ENCODE results near the gene CD4. TPM values are rescaled to one million over a fixed set of nuclear protein-coding genes. Genes with fewer than 3 reads are reported as not detected.
"Not testable (repeated sequence)": the region's sequence is repeated elsewhere in the genome, so short reads cannot be mapped to it uniquely, and the experiment has no call there.

The CD4 gene
- total and polyA plus RNA-seq, 12 donors: 2.4 to 52.8 (median 24.3) TPM

DNA sequence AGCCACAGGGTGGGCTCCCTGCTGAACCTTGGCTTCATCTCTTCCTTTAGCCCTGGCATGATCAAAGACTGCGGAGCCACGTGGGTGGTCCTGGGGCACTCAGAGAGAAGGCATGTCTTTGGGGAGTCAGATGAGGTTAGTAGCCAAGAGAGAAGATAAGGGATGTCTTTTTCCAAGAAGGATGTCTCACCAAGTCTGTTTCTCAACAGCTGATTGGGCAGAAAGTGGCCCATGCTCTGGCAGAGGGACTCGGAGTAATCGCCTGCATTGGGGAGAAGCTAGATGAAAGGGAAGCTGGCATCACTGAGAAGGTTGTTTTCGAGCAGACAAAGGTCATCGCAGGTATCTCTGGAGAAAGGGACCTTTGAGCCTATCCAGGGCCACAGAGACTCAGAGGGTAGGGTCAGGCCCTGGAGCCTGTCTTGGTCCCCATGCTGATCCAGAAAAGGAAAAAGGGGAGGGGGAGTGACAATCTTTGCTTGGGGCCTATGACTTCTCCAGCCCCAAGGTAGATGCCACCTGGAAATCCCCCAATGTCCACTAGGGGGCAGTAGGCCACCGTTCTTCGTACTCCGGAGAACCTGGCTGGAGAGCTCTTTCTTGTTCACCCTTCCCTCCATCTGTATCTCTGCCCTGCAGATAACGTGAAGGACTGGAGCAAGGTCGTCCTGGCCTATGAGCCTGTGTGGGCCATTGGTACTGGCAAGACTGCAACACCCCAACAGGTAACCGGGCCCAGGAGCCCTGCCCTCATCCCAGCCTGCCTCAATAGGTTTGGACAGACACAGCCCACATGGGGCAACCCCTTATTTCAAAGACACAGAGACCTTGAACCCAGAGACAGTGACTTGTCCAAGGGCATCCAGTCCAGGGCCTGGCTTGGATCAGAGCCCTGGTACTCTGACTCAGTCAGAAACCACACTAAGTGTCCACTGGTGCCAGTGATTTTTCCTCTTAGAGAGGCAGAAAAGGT is 80.0 kb downstream of the CD4 start:
- Histone ChIP-seq H3K4me3 (peak overlapping the region in 1 of 4 donors; percentile 93), H3K4me1 (replicated peaks in 1 of 2) (peaks cover 31 to 56% of the 10 kb centered on the region in 2 donors)
- WGBS, 4 donors: 16 to 21% (median 19%) methylated on average over 9 to 12 of the region's 12 CpGs

DNA sequence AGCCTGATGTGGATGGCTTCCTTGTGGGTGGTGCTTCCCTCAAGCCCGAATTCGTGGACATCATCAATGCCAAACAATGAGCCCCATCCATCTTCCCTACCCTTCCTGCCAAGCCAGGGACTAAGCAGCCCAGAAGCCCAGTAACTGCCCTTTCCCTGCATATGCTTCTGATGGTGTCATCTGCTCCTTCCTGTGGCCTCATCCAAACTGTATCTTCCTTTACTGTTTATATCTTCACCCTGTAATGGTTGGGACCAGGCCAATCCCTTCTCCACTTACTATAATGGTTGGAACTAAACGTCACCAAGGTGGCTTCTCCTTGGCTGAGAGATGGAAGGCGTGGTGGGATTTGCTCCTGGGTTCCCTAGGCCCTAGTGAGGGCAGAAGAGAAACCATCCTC is 81.0 kb downstream of the CD4 start:
- intact Hi-C loops (cut with DNase I): loop anchor here in 1 of 2 donors (10.0 kb wide), 1 partner anchor 84 kb away; the partner anchor contains the start of gene PTPN6
- H3K9me3 ChIP-seq (replicated peaks in 1 of 3); DNase-seq; H3K27me3 ChIP-seq; H3K4me3 ChIP-seq: not testable (repeated sequence)
- 42 to 59% (median 48%) methylated on average over 4 of the region's 4 CpGs for WGBS, 4 donors
- Histone ChIP-seq H3K4me1 (replicated peaks in 1 of 2) (peaks cover 31 to 56% of the 10 kb centered on the region in 2 donors), H3K36me3 (replicated peaks in 1 of 2) (peaks cover 0 to 37% of the 10 kb centered on the region in 2 donors), H3K27ac (peak overlapping the region in 4 of 5 donors; percentile 9 to 98 (median 63))

More for the DNA sequence above, 80.0 kb downstream of the CD4 start:
- H3K27me3 ChIP-seq: no peaks in the 10 kb centered on the region
- H3K27ac ChIP-seq: peak overlapping the region; percentile 9 to 98 (median 97)
- intact Hi-C loops (cut with DNase I): loop anchor here in 1 of 2 donors (10.0 kb wide), 1 partner anchor 85 kb away; the partner anchor contains the start of gene PTPN6
- peaks cover 0 to 47% of the 10 kb centered on the region in 2 donors for H3K36me3 ChIP-seq (replicated peaks in 1 of 2)
- no peaks in the 10 kb centered on the region for H3K9me3 ChIP-seq (replicated peaks in 1 of 3)
- TF ChIP-seq POLR2A (IDR thresholded peaks at IDR 0.05): no peak
- TF ChIP-seq, protein P1, sequence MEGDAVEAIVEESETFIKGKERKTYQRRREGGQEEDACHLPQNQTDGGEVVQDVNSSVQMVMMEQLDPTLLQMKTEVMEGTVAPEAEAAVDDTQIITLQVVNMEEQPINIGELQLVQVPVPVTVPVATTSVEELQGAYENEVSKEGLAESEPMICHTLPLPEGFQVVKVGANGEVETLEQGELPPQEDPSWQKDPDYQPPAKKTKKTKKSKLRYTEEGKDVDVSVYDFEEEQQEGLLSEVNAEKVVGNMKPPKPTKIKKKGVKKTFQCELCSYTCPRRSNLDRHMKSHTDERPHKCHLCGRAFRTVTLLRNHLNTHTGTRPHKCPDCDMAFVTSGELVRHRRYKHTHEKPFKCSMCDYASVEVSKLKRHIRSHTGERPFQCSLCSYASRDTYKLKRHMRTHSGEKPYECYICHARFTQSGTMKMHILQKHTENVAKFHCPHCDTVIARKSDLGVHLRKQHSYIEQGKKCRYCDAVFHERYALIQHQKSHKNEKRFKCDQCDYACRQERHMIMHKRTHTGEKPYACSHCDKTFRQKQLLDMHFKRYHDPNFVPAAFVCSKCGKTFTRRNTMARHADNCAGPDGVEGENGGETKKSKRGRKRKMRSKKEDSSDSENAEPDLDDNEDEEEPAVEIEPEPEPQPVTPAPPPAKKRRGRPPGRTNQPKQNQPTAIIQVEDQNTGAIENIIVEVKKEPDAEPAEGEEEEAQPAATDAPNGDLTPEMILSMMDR (IDR thresholded peaks at IDR 0.05): peak; percentile 85 to 92 (median 90)
- DNase-seq: peak; percentile 85 to 94 (median 89)

Other genes with a start within 250 kb of the CD4 start
- 10 to 100 TPM in 8 of 9 donors, 1 to 10 TPM in 1; 8.3 to 36.3 (median 27.5) TPM for gene IFFO1, start 233.5 kb upstream of the CD4 start, total RNA-seq
- gene IFFO1, start 233.5 kb upstream of the CD4 start, polyA plus RNA-seq: 10 to 100 TPM in 2 of 3 donors, 1 to 10 TPM in 1; 8.7 to 91.0 (median 79.2) TPM
- 10 to 100 TPM in 8 of 9 donors, 1 to 10 TPM in 1; 7.7 to 34.7 (median 27.0) TPM for gene NOP2, start 221.2 kb upstream of the CD4 start, total RNA-seq
- gene NOP2, start 221.2 kb upstream of the CD4 start, polyA plus RNA-seq: 10 to 100 TPM; 43.2 to 95.5 (median 63.8) TPM
- 100 to 1,000 TPM; 216 to 307 (median 246) TPM for gene CHD4, start 182.1 kb upstream of the CD4 start, total RNA-seq
- gene CHD4, start 182.1 kb upstream of the CD4 start, polyA plus RNA-seq: 100 to 1,000 TPM; 152 to 505 (median 284) TPM
- gene LPAR5, start 153.6 kb upstream of the CD4 start, total RNA-seq: 10 to 100 TPM in 1 of 9 donors, 1 to 10 TPM in 7, under 1 TPM in 1; 0.28 to 11.6 (median 8.1) TPM
- 1 to 10 TPM; 1.3 to 2.2 (median 1.5) TPM for gene LPAR5, start 153.6 kb upstream of the CD4 start, polyA plus RNA-seq
- gene ACRBP, start 142.1 kb upstream of the CD4 start, total RNA-seq: 1 to 10 TPM in 7 of 9 donors, under 1 TPM in 2; 0.36 to 3.1 (median 1.4) TPM
- 1 to 10 TPM in 1 of 3 donors, under 1 TPM in 2; 0.91 to 2.8 (median 0.99) TPM for gene ACRBP, start 142.1 kb upstream of the CD4 start, polyA plus RNA-seq
- 10 to 100 TPM; 22.6 to 87.6 (median 54.1) TPM for gene ING4, start 126.4 kb upstream of the CD4 start, total RNA-seq
- 10 to 100 TPM; 31.6 to 40.1 (median 32.3) TPM for gene ING4, start 126.4 kb upstream of the CD4 start, polyA plus RNA-seq
- gene ZNF384, start 100.2 kb upstream of the CD4 start, total RNA-seq: 10 to 100 TPM; 19.9 to 67.2 (median 41.4) TPM
- gene ZNF384, start 100.2 kb upstream of the CD4 start, polyA plus RNA-seq: 10 to 100 TPM; 45.5 to 71.2 (median 49.5) TPM
- gene PIANP, start 88.7 kb upstream of the CD4 start, total RNA-seq: 1 to 10 TPM in 1 of 9 donors, under 1 TPM in 5, not detected in 3; 0.11 to 4.6 (median 0.45) TPM
- gene PIANP, start 88.7 kb upstream of the CD4 start, polyA plus RNA-seq: 1 to 10 TPM; 2.4 to 5.2 (median 3.5) TPM
- gene COPS7A, start 65.5 kb upstream of the CD4 start, total RNA-seq: 100 to 1,000 TPM in 1 of 9 donors, 10 to 100 TPM in 8; 56.5 to 105 (median 83.2) TPM
- gene COPS7A, start 65.5 kb upstream of the CD4 start, polyA plus RNA-seq: 10 to 100 TPM; 46.5 to 85.1 (median 50.6) TPM
- gene MLF2, start 36.4 kb upstream of the CD4 start, total RNA-seq: 100 to 1,000 TPM; 135 to 334 (median 225) TPM
- 100 to 1,000 TPM; 181 to 248 (median 233) TPM for gene MLF2, start 36.4 kb upstream of the CD4 start, polyA plus RNA-seq
- 100 to 1,000 TPM in 6 of 9 donors, 10 to 100 TPM in 3; 27.0 to 269 (median 127) TPM for gene PTMS, start 23.2 kb upstream of the CD4 start, total RNA-seq
- gene PTMS, start 23.2 kb upstream of the CD4 start, polyA plus RNA-seq: 1,000 to 10,000 TPM in 1 of 3 donors, 100 to 1,000 TPM in 2; 134 to 1,405 (median 631) TPM
- under 1 TPM in 7 of 9 donors, not detected in 2; 0.11 to 0.96 (median 0.64) TPM for gene LAG3, start 17.0 kb upstream of the CD4 start, total RNA-seq
- gene LAG3, start 17.0 kb upstream of the CD4 start, polyA plus RNA-seq: 1 to 10 TPM in 2 of 3 donors, under 1 TPM in 1; 0.29 to 4.3 (median 2.3) TPM
- gene GPR162, start 32.3 kb downstream of the CD4 start, total RNA-seq: 10 to 100 TPM in 1 of 9 donors, 1 to 10 TPM in 8; 1.1 to 11.9 (median 4.0) TPM
- 10 to 100 TPM in 2 of 3 donors, 1 to 10 TPM in 1; 5.3 to 42.6 (median 13.7) TPM for gene GPR162, start 32.3 kb downstream of the CD4 start, polyA plus RNA-seq
- 10 to 100 TPM in 7 of 9 donors, 1 to 10 TPM in 2; 2.6 to 23.6 (median 14.6) TPM for gene P3H3, start 38.9 kb downstream of the CD4 start, total RNA-seq
- gene P3H3, start 38.9 kb downstream of the CD4 start, polyA plus RNA-seq: 10 to 100 TPM in 2 of 3 donors, 1 to 10 TPM in 1; 3.7 to 58.1 (median 51.0) TPM
- gene GNB3, start 51.4 kb downstream of the CD4 start, total RNA-seq: 1 to 10 TPM in 5 of 9 donors, under 1 TPM in 3, not detected in 1; 0.44 to 2.6 (median 1.6) TPM
- 10 to 100 TPM in 2 of 3 donors, 1 to 10 TPM in 1; 1.0 to 22.4 (median 11.6) TPM for gene GNB3, start 51.4 kb downstream of the CD4 start, polyA plus RNA-seq
- 10 to 100 TPM in 1 of 9 donors, 1 to 10 TPM in 7, not detected in 1; 2.6 to 17.7 (median 3.4) TPM for gene CDCA3, start 61.8 kb downstream of the CD4 start, total RNA-seq
- 1 to 10 TPM; 3.5 to 5.5 (median 5.3) TPM for gene CDCA3, start 61.8 kb downstream of the CD4 start, polyA plus RNA-seq
- 100 to 1,000 TPM in 6 of 9 donors, 10 to 100 TPM in 3; 60.0 to 162 (median 122) TPM for gene USP5, start 62.6 kb downstream of the CD4 start, total RNA-seq
- 100 to 1,000 TPM in 1 of 3 donors, 10 to 100 TPM in 2; 30.6 to 109 (median 32.5) TPM for gene USP5, start 62.6 kb downstream of the CD4 start, polyA plus RNA-seq
- 1,000 to 10,000 TPM in 1 of 9 donors, 100 to 1,000 TPM in 8; 555 to 1,141 (median 862) TPM for gene TPI1, start 78.0 kb downstream of the CD4 start, total RNA-seq
- 1,000 to 10,000 TPM in 1 of 3 donors, 100 to 1,000 TPM in 2; 241 to 2,322 (median 444) TPM for gene TPI1, start 78.0 kb downstream of the CD4 start, polyA plus RNA-seq
- 10 to 100 TPM in 8 of 9 donors, 1 to 10 TPM in 1; 3.3 to 24.5 (median 15.5) TPM for gene SPSB2, start 83.8 kb downstream of the CD4 start, total RNA-seq
- 10 to 100 TPM in 2 of 3 donors, 1 to 10 TPM in 1; 2.5 to 19.5 (median 19.5) TPM for gene SPSB2, start 83.8 kb downstream of the CD4 start, polyA plus RNA-seq
- 10 to 100 TPM in 6 of 9 donors, 1 to 10 TPM in 3; 6.9 to 18.6 (median 12.5) TPM for gene LRRC23, start 115.3 kb downstream of the CD4 start, total RNA-seq
- gene LRRC23, start 115.3 kb downstream of the CD4 start, polyA plus RNA-seq: 10 to 100 TPM; 11.0 to 29.0 (median 13.8) TPM
- gene ENO2, start 125.1 kb downstream of the CD4 start, total RNA-seq: 10 to 100 TPM in 7 of 9 donors, 1 to 10 TPM in 2; 7.4 to 53.6 (median 32.1) TPM
- 100 to 1,000 TPM in 1 of 3 donors, 10 to 100 TPM in 2; 29.5 to 113 (median 42.3) TPM for gene ENO2, start 125.1 kb downstream of the CD4 start, polyA plus RNA-seq
- 100 to 1,000 TPM in 4 of 9 donors, 10 to 100 TPM in 4, 1 to 10 TPM in 1; 8.8 to 263 (median 92.8) TPM for gene ATN1, start 138.4 kb downstream of the CD4 start, total RNA-seq
- 100 to 1,000 TPM in 2 of 3 donors, 10 to 100 TPM in 1; 57.4 to 482 (median 258) TPM for gene ATN1, start 138.4 kb downstream of the CD4 start, polyA plus RNA-seq
- not detected for gene RNU7-1, start 154.3 kb downstream of the CD4 start, total RNA-seq
- not detected for gene RNU7-1, start 154.3 kb downstream of the CD4 start, polyA plus RNA-seq
- gene C12orf57, start 154.5 kb downstream of the CD4 start, total RNA-seq: 100 to 1,000 TPM; 152 to 505 (median 283) TPM
- 100 to 1,000 TPM in 2 of 3 donors, 10 to 100 TPM in 1; 58.4 to 335 (median 271) TPM for gene C12orf57, start 154.5 kb downstream of the CD4 start, polyA plus RNA-seq
- 10 to 100 TPM; 24.5 to 86.2 (median 63.0) TPM for gene PTPN6, start 161.8 kb downstream of the CD4 start, total RNA-seq
- 100 to 1,000 TPM in 2 of 3 donors, 10 to 100 TPM in 1; 36.2 to 204 (median 127) TPM for gene PTPN6, start 161.8 kb downstream of the CD4 start, polyA plus RNA-seq
- gene PHB2, start 181.1 kb downstream of the CD4 start, total RNA-seq: 100 to 1,000 TPM; 158 to 344 (median 227) TPM
- gene PHB2, start 181.1 kb downstream of the CD4 start, polyA plus RNA-seq: 100 to 1,000 TPM; 128 to 222 (median 131) TPM
- 10 to 100 TPM; 21.9 to 81.9 (median 39.9) TPM for gene EMG1, start 181.4 kb downstream of the CD4 start, total RNA-seq
- gene EMG1, start 181.4 kb downstream of the CD4 start, polyA plus RNA-seq: 10 to 100 TPM; 14.2 to 43.1 (median 15.6) TPM
- gene LPCAT3, start 228.9 kb downstream of the CD4 start, total RNA-seq: 100 to 1,000 TPM in 2 of 9 donors, 10 to 100 TPM in 7; 28.5 to 146 (median 79.8) TPM
- 10 to 100 TPM; 40.4 to 87.5 (median 49.3) TPM for gene LPCAT3, start 228.9 kb downstream of the CD4 start, polyA plus RNA-seq

Data from adrenal gland (tissue), 12 donors.